Activated gamma-delta T cell (primary cell): ENCODE data around the gene TCL1B.
"Not testable (repeated sequence)": the region's sequence is repeated elsewhere in the genome, so short reads cannot be mapped to it uniquely, and the experiment has no call there.

ENCODE experiments used
- DNase-seq: peaks from one replicate; lab custom pipeline; 2025; lab: John Stamatoyannopoulos, UW
- total RNA-seq, 2 donors: gene quantifications; one replicate each; lab custom pipeline; 2026; lab: John Stamatoyannopoulos, UW

Gene TCL1B
- 0 reads per million in 2 donors for total RNA-seq

DNA sequence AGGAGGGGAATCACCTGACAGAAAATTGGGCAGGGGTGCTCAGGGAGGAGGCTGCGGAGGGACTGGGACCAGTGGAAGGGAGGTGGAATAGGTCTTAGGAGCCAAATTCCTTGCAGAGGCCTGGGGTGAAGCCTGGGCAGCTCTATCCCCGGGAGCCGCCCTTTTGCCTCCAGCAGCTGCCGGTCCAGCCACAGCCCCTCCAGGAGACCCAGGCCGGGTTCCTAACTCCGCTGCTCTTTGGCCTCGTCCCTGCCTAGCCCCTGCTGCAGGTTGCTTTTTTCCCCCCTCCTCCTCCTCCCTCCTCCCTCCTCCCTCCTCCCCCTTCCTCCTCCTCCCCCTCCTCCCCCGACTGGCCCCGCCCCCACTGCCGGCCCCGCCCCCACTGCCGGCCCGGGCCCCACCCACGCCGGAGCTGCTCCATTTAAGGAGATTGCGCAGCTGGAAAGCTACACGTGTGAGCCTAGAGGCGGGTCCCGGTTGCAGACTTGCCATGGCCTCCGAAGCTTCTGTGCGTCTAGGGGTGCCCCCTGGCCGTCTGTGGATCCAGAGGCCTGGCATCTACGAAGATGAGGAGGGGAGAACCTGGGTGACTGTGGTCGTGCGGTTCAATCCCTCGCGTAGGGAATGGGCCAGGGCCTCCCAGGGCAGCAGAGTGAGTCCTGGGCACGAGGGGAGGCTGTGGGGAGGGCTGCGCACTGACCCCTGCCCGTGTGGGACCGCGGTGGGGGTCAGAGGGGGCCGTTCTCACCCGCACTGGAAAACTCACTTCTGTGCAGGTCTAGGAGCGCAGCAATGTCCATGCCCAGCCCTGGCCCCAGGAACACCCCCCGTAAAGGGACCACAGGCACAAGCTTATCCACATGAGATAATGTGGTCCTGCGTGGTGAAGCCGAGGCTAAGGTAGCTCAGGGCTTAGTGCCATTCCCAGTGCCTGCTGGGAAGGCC lies at the start of gene TCL1B:
TSS of gene TCL1B (plus strand) at position 449 of the 945 bp plus-strand sequence. CDS start at position 491, 42 bp downstream.
- no peak for DNase-seq

- DNase-seq, result no peak
Observed at GRCh38 chr14:95644981-95645380, 41.2 kb upstream of the TCL1B start.

- no peak for DNase-seq
Observed at GRCh38 chr14:95645389-95645996, 40.7 kb upstream of the TCL1B start.

GRCh38 chr14:95647926-95648325 lies 38.3 kb upstream of the TCL1B start:
- DNase-seq, result no peak

DNA sequence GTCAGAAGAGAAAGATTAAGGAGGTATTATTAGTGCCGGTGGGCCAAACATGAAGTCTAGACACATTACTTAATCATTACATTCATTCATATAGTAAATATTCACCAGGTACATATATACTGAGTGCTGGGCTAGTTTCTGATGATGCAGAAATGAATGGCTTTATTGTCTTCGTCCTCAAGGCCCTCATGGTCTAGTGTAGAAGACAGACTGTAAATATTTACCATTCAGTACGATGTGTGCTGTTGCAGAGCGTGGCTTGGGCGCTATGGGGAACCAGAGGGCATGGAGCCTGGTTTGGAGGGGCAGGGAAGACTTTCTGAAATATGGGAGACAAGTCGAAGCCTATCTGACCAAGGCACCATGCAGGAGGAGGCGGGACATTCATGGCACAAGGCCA lies 37.0 kb upstream of the TCL1B start:
- no peak for DNase-seq

DNA sequence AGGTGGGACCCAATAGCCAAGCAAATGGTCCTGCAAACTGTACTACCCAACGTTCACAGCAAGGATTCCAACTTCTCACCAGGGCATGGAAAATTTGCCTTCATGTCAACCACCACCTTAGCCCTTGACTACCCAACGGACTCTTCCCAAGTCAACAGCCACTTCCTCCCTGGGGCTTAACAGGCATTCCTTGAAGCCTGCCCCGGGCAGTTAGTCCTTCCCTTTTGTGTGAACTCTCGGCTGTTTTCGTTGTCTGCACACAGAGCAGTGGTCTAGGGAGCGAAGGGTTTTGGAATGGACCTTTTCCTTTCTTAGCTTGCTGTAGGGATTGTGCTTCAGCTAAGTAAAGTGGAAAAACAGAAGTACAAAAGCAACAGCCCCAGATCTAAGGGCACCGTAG lies 35.2 kb upstream of the TCL1B start:
- no peak for DNase-seq

- no peak for DNase-seq
Observed at GRCh38 chr14:95651821-95652583, 34.2 kb upstream of the TCL1B start.

DNA sequence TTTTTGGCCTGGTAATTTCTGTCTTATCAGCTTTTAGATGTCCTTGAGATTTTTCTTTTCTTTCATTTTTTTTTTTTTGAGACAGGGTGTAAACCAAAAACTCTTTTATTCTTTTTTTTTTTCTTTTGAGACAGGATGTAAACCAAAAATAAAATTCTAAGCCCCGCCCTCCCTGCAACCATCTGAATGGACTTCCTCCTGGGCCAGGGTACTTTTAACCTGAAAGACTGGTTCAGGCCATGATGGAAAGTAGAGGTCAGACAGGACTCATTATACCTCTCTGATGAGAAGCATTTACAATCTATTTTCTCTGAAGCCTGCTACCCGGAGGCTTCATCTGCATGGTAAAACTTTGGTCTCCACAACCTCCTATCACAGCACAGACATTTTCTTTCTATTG lies 33.5 kb upstream of the TCL1B start:
- no peak for DNase-seq

DNA sequence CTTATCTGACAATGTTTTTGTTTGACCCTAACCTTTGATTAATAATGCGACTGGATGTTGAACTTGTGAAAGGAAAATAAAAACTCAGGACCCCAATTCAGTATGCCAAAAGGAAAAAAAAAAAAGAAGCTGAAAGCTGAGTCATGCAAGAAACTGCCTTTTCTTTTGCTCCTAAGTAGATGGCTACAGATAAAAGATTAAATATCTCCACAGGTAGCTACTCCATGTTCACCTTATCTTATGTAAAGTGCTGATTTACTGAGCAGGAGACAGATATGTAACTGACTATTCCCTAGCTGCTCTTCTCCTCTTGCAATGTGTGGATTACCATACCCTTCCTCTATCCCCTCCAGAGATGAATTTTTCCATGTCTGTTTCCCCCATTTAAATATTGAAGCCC lies 30.8 kb upstream of the TCL1B start:
- DNase-seq, result no peak

DNA sequence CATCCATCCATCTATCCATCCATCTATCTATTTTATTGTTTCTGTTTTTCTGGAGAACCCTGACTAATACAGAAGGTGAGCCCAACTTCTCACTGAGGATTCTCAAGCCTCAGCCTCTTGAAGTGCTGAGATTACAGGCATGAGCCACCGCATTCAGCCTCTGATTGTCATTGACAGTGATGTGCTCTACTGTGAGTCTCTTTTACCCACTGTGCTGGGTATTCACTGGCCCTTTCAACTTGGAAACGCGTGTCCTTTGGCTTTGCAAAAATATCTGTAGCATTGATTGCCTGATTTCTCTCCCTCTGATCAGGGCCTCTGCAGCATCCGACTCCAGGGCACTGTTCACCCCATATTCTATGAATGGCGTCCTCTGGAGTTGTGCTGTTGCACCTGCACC lies 29.6 kb upstream of the TCL1B start:
- DNase-seq, result no peak

GRCh38 chr14:95657454-95657853 lies 28.8 kb upstream of the TCL1B start:
- no peak for DNase-seq

GRCh38 chr14:95659293-95659989 lies 26.8 kb upstream of the TCL1B start:
- DNase-seq, result no peak

DNA sequence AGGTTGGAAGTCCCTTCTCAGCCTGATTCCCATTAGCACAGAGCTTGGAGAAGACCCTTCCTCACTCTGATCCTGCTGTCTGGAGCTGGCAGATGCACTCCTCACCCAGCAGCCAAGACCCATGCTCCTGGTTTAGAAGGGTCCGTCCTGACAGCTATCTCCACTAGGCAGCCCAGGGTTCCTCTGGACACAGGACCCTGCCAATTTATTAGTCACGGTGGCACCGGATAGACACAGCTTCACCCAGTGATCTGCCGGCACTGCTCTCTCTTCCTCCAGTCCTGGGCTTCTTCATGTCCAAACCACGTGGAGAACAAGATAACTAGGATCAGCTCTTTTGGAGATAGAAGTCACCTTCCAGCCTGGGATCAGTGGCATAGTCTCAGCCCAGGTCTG lies 26.2 kb upstream of the TCL1B start:
- DNase-seq, result no peak

DNA sequence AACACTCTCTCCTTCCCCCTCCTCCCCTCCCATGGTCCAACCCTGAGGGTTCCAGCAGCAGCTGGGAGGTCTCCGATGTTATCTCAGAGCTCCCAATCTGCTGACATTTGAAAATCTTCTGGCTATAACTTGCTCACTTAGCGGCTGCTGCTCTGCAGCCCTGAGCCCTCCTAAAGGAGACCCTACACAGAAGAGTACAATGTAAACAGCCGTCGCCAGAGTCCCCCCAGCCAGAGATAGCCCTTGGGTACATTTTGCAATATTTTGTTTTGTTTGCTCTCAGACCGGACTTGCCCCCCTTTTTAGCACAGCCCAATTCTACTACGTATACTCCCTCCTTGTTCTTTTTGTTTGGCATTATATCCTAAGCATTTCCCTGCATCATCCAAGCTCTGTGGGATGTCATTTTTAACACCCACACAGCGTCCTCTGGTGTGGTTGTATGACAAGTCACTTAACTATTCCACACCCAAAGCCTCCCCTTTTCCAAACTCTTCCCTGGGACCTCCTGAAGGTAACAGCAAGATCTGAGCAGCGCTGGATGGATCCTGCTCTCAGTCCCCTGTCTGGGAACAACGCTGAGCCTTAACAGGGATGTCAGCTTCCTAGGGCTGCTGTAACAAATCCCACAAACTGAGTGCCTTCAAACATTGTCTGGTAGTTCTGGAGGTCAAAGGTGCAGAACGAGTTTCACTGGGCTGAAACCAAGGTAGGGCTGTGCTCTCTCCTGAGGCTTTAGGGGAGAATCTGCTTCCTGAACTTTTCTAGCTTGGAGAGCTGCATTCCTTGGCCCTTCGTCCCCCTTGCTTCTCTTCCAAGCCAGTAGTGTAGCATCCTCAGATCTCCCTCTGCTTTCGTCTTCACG lies 25.3 kb upstream of the TCL1B start:
- DNase-seq, result no peak

GRCh38 chr14:95662376-95663186 lies 23.6 kb upstream of the TCL1B start:
- no peak for DNase-seq

- DNase-seq, result no peak
Observed at GRCh38 chr14:95663226-95663797, 22.9 kb upstream of the TCL1B start.

GRCh38 chr14:95664066-95664465 lies 22.2 kb upstream of the TCL1B start:
- no peak for DNase-seq

DNA sequence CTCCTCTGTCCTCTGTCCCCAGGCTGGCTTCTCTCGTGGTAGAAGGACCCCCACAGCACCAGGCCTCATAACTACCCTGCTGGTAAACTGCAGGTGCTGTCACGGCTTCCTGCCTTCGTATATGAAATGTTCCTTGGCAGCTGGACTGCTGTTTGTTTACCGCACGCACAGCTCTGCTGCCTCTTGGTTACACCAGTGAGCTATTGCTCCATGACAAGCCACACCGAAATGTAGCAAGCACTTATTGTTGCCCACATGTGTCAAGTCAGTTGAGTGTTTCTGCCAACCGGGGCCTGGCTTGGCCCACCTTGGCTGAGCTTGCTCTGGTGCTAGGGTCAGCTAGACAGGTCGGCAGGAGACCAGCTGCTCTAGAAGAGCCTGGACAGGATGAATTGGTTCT lies 21.7 kb upstream of the TCL1B start:
- DNase-seq, result no peak

GRCh38 chr14:95665530-95665929 lies 20.7 kb upstream of the TCL1B start:
- not testable (repeated sequence) for DNase-seq

GRCh38 chr14:95666450-95666849 lies 19.8 kb upstream of the TCL1B start:
- no peak for DNase-seq
